ENCODE data around the gene EXD3. TPM values are rescaled to one million over a fixed set of nuclear protein-coding genes. Genes with fewer than 3 reads are reported as not detected.

Gene EXD3
- total RNA-seq, 1 donor from 2014 or later = 12.6 TPM

- FAIRE-seq = no peak
Measured at GRCh38 chr9:137302118-137302448, 120.9 kb downstream of the EXD3 start, which contains the start of gene NRARP. Gene NRARP (minus strand): TSS chr9:137302271. CDS start chr9:137301928, 343 bp downstream.

GRCh38 chr9:137301081-137301947 lies 121.6 kb downstream of the EXD3 start:
- no peak for DNase-seq (ENCODE audit: low spot score in 2 of 2)

More at GRCh38 chr9:137302118-137302448, 120.9 kb downstream of the EXD3 start, which contains the start of gene NRARP:
- DNase-seq (ENCODE audit: low spot score in 2 of 2) = peak; percentile 95 to 97

GRCh38 chr9:137300567-137301080 lies 122.3 kb downstream of the EXD3 start:
- FAIRE-seq (no peak), DNase-seq (ENCODE audit: low spot score in 2 of 2) (no peak)

More at GRCh38 chr9:137301081-137301947, 121.6 kb downstream of the EXD3 start:
- FAIRE-seq = no peak

GRCh38 chr9:137299938-137300337 lies 123.0 kb downstream of the EXD3 start:
- no peak for FAIRE-seq
- no peak for DNase-seq (ENCODE audit: low spot score in 2 of 2)

- DNase-seq (ENCODE audit: low spot score in 2 of 2) = no peak
Measured at GRCh38 chr9:137299203-137299565, 123.8 kb downstream of the EXD3 start.

GRCh38 chr9:137298401-137299202 lies 124.4 kb downstream of the EXD3 start:
- FAIRE-seq = no peak

More at GRCh38 chr9:137299203-137299565, 123.8 kb downstream of the EXD3 start:
- no peak for FAIRE-seq

GRCh38 chr9:137297966-137298365 lies 125.0 kb downstream of the EXD3 start:
- no peak for FAIRE-seq

More at GRCh38 chr9:137298401-137299202, 124.4 kb downstream of the EXD3 start:
- DNase-seq (ENCODE audit: low spot score in 2 of 2) = no peak

GRCh38 chr9:137296670-137297664 lies 126.0 kb downstream of the EXD3 start:
- FAIRE-seq = no peak
- DNase-seq (ENCODE audit: low spot score in 2 of 2) = no peak

More at GRCh38 chr9:137297966-137298365, 125.0 kb downstream of the EXD3 start:
- DNase-seq (ENCODE audit: low spot score in 2 of 2) = no peak

- DNase-seq (ENCODE audit: low spot score in 2 of 2) (no peak), FAIRE-seq (no peak)
Measured at GRCh38 chr9:137295849-137296669, 126.9 kb downstream of the EXD3 start.

GRCh38 chr9:137295238-137295811 lies 127.6 kb downstream of the EXD3 start:
- DNase-seq (ENCODE audit: low spot score in 2 of 2) (peak; percentile 84 to 89), FAIRE-seq (no peak)

- no peak for FAIRE-seq
- no peak for DNase-seq (ENCODE audit: low spot score in 2 of 2)
Measured at GRCh38 chr9:137294681-137295237, 128.2 kb downstream of the EXD3 start.

GRCh38 chr9:137294091-137294680 lies 128.8 kb downstream of the EXD3 start:
- FAIRE-seq = no peak
- DNase-seq (ENCODE audit: low spot score in 2 of 2) = no peak

- FAIRE-seq = no peak
- DNase-seq (ENCODE audit: low spot score in 2 of 2) = no peak
Measured at GRCh38 chr9:137293482-137294090, 129.4 kb downstream of the EXD3 start.

GRCh38 chr9:137293094-137293481 lies 129.9 kb downstream of the EXD3 start:
- FAIRE-seq = no peak
- no peak for DNase-seq (ENCODE audit: low spot score in 2 of 2)

GRCh38 chr9:137286975-137287383 lies 136.0 kb downstream of the EXD3 start:
- no peak for FAIRE-seq
- DNase-seq (ENCODE audit: low spot score in 2 of 2) = no peak

GRCh38 chr9:137281345-137282116 lies 141.4 kb downstream of the EXD3 start:
- no peak for FAIRE-seq

More at GRCh38 chr9:137281345-137282116, 141.4 kb downstream of the EXD3 start:
- no peak for DNase-seq (ENCODE audit: low spot score in 2 of 2)
